NCI-H1436 (cell line): ENCODE results near the gene NOL4L.

Experiments
- DNase-seq: peaks from one replicate; lab custom pipeline; 2025; lab: John Stamatoyannopoulos, UW

The NOL4L gene

DNA sequence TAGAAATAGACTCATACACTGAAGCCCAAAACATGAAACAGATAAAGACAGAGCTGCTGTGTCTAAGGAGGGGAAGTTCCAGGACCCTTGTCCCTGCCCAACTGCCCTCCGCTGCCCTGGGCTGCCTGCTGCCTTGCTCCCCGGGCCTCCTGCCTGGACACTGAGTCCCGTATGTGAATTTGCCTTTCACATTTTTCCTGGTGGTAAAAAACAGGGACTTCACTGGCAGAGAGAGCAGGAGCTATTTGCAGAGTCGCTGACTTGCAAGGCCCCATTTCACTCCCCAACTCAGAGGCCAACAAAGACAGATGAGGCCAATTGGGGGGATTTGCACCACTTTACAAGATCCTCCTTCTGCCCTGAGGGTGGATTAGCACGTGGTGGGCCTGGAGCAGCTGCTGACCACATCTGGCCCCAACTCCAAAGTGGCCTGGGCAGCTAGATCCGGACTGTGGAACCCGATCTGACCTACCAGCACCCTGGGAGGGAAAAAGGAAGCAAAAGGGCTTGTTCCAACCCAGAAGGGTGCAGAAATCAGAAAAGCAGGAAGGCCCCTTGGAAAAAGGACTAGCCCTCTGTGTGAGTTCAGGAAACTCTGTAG lies 61.4 kb downstream of the NOL4L start:
- DNase-seq, result no peak

- DNase-seq, result peak; percentile 33
These were observed 62.1 kb downstream of the NOL4L start for GRCh38 chr20:32522776-32523612.

GRCh38 chr20:32522526-32522775 lies 62.7 kb downstream of the NOL4L start:
- no peak for DNase-seq

GRCh38 chr20:32521780-32522525 lies 63.2 kb downstream of the NOL4L start:
- DNase-seq, result peak; percentile 64

GRCh38 chr20:32520927-32521203 lies 64.3 kb downstream of the NOL4L start:
- no peak for DNase-seq

GRCh38 chr20:32519381-32519730 lies 65.8 kb downstream of the NOL4L start:
- DNase-seq, result no peak

GRCh38 chr20:32518593-32519380 lies 66.3 kb downstream of the NOL4L start:
- DNase-seq, result no peak

- no peak for DNase-seq
These were observed 67.1 kb downstream of the NOL4L start for GRCh38 chr20:32517914-32518592.

- no peak for DNase-seq
These were observed 67.6 kb downstream of the NOL4L start for GRCh38 chr20:32517518-32517873.

GRCh38 chr20:32516583-32517517 lies 68.3 kb downstream of the NOL4L start:
- DNase-seq, result no peak

DNA sequence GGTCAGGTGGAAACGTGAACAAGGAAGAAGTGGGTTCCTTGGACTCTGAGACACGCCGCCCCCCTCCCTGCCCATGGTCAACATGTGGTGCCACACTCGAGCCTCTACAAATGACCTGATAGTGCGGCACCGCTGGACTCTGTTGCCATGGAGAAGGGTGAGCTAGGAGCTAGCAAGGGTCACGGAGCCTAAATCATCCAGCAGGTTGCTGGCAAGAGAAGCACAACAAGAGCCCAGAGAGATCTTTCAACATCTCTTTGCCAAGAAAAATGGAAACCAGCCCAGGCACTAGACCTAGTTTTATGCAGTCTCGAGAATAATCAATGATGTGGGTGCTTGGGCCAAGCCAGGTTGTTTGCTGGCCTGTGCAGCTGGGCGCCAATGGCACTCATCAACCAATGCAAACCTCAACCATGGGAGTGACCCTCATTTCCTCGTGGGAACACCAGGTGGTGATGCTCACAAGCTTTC lies 69.5 kb downstream of the NOL4L start:
- no peak for DNase-seq

- no peak for DNase-seq
These were observed 70.4 kb downstream of the NOL4L start for GRCh38 chr20:32514760-32515159.

DNA sequence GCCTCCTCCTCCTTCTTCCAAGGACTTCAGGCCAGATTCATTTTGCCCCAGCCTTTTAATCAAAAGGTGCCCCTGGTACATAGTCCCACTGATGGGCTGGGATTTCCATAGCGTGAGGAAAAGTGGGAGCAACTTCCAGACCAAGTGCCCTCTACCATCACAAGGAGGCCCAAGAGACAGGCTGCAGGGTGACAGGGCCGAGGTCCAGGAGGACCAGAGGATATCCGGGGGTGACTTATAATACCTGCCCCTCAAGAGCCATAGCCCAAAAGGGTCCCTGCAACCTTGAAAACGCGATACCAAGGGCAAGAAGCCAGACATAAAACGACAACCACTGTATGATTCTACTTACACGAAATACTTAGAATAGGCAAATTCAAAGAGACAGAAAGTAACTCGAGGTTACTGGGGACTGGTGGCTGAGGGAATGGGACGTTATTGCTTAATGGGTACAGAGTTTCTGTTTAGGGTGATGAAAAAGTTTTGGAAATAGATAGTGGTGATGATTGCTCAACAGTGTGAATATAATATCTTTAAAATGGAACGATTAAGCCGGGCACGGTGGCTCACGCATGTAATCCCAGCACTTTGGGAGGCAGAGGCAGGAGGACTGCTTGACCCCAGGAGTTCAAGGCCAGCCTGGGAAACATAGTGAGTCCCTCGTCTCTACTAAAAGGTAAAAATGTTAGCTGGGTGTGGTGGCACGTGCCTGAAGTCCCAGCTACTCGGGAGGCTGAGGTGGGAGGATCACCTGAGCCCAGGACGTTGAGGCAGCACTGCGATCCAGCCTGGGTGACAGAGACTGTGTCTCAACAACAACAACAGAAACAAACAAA lies 71.9 kb downstream of the NOL4L start:
- DNase-seq, result no peak

DNA sequence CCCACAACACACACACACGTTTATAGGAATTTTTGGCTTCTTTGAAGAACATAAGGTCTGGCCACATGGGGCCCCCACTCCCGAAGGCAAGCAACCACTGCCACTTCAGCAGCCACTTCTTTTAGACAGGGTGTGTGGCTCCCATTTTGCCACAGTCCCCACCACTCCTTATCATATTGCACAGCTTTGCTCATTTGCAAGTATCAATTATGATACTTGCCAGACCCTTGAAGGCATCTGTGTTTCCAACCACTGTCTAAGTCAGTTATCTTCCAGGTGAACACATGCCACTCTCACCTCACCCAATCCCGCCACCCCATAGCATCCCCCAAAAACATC lies 73.1 kb downstream of the NOL4L start:
- DNase-seq, result no peak

- DNase-seq, result no peak
These were observed 73.6 kb downstream of the NOL4L start for GRCh38 chr20:32511358-32512046.

DNA sequence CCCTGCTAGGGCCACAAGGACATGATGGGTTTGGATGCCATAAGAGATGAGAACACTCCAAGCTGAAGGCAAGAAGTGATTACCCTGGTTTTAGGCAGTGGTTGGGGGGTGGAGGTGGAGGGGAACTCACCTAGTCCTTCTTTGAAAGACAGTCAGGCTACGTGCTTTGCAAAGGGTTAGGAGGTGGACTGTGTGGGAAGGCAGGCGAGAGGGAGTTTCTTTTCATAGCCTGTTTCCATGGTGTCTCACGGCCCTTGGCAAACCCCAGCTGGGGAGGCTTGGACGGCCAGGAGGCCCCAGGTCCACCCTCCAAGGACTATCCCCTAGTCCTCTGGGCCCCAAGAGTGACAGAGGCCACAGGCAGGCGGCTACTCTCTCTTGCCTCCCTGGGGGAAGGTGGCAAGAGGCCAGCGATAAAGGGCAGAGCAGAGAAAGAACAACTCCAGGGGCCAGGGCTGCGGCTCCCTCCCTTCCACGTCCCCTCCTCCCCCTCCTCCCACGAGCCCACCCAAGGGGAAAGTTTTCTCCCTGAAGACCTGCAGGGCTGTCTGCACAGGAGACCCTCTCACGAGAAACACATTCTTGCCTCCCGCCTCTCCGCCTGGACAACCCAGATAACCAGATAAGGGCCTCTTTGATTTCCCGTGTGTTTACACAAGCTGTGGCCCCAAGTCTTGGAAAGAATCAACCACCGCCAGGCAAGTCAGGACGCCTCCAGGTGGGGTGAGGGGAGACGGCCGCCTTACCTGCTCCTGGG lies 74.4 kb downstream of the NOL4L start:
- DNase-seq, result no peak

DNA sequence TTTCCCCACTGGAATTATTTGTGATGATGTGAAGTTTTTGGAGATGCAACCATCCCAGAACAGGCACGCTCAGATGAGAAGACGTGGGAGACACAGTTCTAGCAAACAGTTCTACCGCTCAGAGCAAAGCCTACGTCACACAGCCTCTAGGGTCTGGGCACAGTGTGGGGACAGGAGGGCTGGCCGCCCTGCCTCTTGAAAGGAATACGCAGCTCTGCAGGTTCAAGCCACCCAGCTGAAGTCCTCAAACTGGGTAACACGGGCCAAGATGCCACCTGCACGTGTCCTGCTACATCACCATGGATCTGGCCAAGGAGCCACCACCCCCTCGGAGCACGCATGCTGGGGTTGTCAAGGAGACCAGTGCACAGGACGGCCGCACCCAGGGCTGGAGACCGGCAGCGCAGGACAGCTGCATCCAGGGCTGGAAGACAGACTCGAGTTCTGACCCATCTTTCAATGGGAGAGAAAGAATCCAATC lies 75.0 kb downstream of the NOL4L start:
- DNase-seq, result no peak

- no peak for DNase-seq
These were observed 75.5 kb downstream of the NOL4L start for GRCh38 chr20:32509639-32510066.

DNA sequence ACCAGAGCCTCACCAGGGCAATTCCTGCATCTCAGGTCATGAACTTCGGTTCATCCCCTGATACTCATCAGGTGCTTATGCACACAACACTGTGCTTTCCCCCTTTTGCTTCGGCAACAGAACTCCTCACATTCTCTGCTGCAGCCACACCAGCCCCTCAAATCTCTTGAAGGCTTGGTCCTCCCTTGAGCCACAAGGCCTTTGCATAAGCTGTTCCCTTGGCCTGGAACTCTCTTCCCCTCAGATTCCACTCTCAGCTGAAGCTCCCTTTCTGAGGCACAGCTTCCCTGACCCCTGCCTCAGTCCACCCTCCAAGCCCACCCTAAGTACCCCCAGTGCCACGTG lies 76.4 kb downstream of the NOL4L start:
- DNase-seq, result no peak
